ENCODE results near the gene TBC1D32.
A peak's percentile ranks its signal among the peaks of the same experiment; 100 is the strongest.

TBC1D32 gene

GRCh38 chr6:121365536-121366521, 31.5 kb upstream of the TBC1D32 start:
- TF ChIP-seq CTCF (IDR thresholded peaks at IDR 0.05; ENCODE audit: insufficient read depth, low read length, poor library complexity, severe bottlenecking), result no peak
- Histone ChIP-seq H3K36me3 (ENCODE audit: control insufficient read depth, insufficient read depth, low read length) (no peaks in the 10 kb centered on the region), H3K4me3 (replicated peaks; ENCODE audit: low read depth, low read length) (no peak overlapping the region), H3K27me3 (replicated peaks; ENCODE audit: control insufficient read depth, insufficient read depth, low read length) (no peaks in the 10 kb centered on the region)
- no peak for DNase-seq (ENCODE audit: extremely low read depth, insufficient read length)

GRCh38 chr6:121356575-121356974, 22.3 kb upstream of the TBC1D32 start:
- no peak for DNase-seq (ENCODE audit: extremely low read depth, insufficient read length)
- no peak for TF ChIP-seq CTCF (IDR thresholded peaks at IDR 0.05; ENCODE audit: insufficient read depth, low read length, poor library complexity, severe bottlenecking)
- no peaks in the 10 kb centered on the region for H3K36me3 ChIP-seq (ENCODE audit: control insufficient read depth, insufficient read depth, low read length)
- no peaks in the 10 kb centered on the region for H3K27me3 ChIP-seq (replicated peaks; ENCODE audit: control insufficient read depth, insufficient read depth, low read length)
- no peak overlapping the region for H3K4me3 ChIP-seq (replicated peaks; ENCODE audit: low read depth, low read length)

GRCh38 chr6:121354764-121355163, 20.5 kb upstream of the TBC1D32 start:
- Histone ChIP-seq H3K27me3 (replicated peaks; ENCODE audit: control insufficient read depth, insufficient read depth, low read length) (no peaks in the 10 kb centered on the region), H3K36me3 (ENCODE audit: control insufficient read depth, insufficient read depth, low read length) (no peaks in the 10 kb centered on the region), H3K4me3 (replicated peaks; ENCODE audit: low read depth, low read length) (no peak overlapping the region)
- DNase-seq (ENCODE audit: extremely low read depth, insufficient read length), result no peak
- TF ChIP-seq CTCF (IDR thresholded peaks at IDR 0.05; ENCODE audit: insufficient read depth, low read length, poor library complexity, severe bottlenecking), result peak; percentile 35

- Histone ChIP-seq H3K27me3 (replicated peaks; ENCODE audit: control insufficient read depth, insufficient read depth, low read length) (no peaks in the 10 kb centered on the region; the same call in 1 of the 2 replicates), H3K4me3 (replicated peaks; ENCODE audit: low read depth, low read length) (no peak overlapping the region), H3K36me3 (ENCODE audit: control insufficient read depth, insufficient read depth, low read length) (no peaks in the 10 kb centered on the region)
- TF ChIP-seq CTCF (IDR thresholded peaks at IDR 0.05; ENCODE audit: insufficient read depth, low read length, poor library complexity, severe bottlenecking), result no peak
- DNase-seq (ENCODE audit: extremely low read depth, insufficient read length), result no peak
Observed at GRCh38 chr6:121352941-121353340, 18.7 kb upstream of the TBC1D32 start.

GRCh38 chr6:121351916-121352315, 17.6 kb upstream of the TBC1D32 start:
- Histone ChIP-seq H3K36me3 (ENCODE audit: control insufficient read depth, insufficient read depth, low read length) (no peaks in the 10 kb centered on the region), H3K4me3 (replicated peaks; ENCODE audit: low read depth, low read length) (no peak overlapping the region), H3K27me3 (replicated peaks; ENCODE audit: control insufficient read depth, insufficient read depth, low read length) (no peaks in the 10 kb centered on the region; the same call in 1 of the 2 replicates)
- no peak for DNase-seq (ENCODE audit: extremely low read depth, insufficient read length)
- TF ChIP-seq CTCF (IDR thresholded peaks at IDR 0.05; ENCODE audit: insufficient read depth, low read length, poor library complexity, severe bottlenecking), result no peak

Measured in GM06990 (cell line).